ENCODE results near the gene CATSPER1. TPM values are rescaled to one million over a fixed set of nuclear protein-coding genes. Genes with fewer than 3 reads are reported as not detected.

Gene CATSPER1
- total and polyA plus RNA-seq, 2 of the 13 experiments (the other 11 are each of a cell fraction or from before 2014, with no cell fraction given), result 0.17 TPM; not detected in 1

DNA sequence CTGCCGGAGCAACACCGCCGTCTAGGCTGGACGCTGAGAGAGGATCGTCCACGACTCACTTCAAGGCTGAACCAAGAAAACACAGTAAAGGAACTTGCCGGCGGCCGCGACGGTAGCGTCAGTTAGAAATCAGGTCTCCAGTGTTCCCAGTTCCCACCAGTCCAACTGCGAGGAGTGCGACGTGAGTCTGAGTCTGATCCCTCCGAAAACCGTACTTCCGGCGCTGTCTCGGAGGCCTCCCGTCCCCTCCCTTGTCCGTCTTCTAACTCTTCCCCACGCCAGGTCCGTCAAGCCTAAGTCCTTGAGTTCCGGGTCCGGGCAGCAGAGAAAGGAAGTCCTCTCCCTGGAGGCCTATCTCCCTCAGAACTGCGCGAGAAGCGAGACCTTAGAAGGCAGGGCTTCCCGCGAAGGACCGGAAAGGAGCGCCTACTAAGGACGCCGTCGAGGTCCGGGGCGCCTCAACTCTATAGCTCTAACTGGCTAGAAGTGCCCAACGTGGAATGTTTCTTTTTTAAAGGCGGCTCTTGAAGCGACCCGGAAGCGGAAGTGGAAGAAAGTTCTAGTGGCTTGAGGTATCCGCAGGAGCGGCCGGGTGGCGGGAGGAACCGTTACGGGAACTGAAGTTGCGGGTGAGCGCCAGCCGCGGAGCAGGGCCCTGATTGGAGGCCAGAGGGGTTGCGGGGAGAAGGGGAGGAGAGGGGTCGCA lies 24.2 kb downstream of the CATSPER1 start, which contains the start of the genes BANF1 and EIF1AD (continued):
- TF ChIP-seq, protein P1, sequence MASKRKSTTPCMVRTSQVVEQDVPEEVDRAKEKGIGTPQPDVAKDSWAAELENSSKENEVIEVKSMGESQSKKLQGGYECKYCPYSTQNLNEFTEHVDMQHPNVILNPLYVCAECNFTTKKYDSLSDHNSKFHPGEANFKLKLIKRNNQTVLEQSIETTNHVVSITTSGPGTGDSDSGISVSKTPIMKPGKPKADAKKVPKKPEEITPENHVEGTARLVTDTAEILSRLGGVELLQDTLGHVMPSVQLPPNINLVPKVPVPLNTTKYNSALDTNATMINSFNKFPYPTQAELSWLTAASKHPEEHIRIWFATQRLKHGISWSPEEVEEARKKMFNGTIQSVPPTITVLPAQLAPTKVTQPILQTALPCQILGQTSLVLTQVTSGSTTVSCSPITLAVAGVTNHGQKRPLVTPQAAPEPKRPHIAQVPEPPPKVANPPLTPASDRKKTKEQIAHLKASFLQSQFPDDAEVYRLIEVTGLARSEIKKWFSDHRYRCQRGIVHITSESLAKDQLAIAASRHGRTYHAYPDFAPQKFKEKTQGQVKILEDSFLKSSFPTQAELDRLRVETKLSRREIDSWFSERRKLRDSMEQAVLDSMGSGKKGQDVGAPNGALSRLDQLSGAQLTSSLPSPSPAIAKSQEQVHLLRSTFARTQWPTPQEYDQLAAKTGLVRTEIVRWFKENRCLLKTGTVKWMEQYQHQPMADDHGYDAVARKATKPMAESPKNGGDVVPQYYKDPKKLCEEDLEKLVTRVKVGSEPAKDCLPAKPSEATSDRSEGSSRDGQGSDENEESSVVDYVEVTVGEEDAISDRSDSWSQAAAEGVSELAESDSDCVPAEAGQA (IDR thresholded peaks at IDR 0.05; ENCODE audit: low read depth), result peak; percentile 81; the same call in 1 of the 2 replicates
- TF ChIP-seq, protein P1 (CRISPR knock-in tag; IDR thresholded peaks at IDR 0.05; ENCODE audit: borderline replicate concordance), result no peak
- no peak for TF ChIP-seq RAD51 (IDR thresholded peaks at IDR 0.05; ENCODE audit: borderline replicate concordance)
- peak; percentile 85; the same call in 1 of the 2 replicates for TF ChIP-seq ZZZ3 (CRISPR knock-in tag; IDR thresholded peaks at IDR 0.05; ENCODE audit: borderline replicate concordance)
- TF ChIP-seq YEATS2 (CRISPR knock-in tag; IDR thresholded peaks at IDR 0.05; ENCODE audit: borderline replicate concordance), result peak; percentile 97
- peak; percentile 59; the same call in 1 of the 2 replicates for TF ChIP-seq FOXJ3 (CRISPR knock-in tag; IDR thresholded peaks at IDR 0.05; ENCODE audit: borderline replicate concordance)
- TF ChIP-seq, protein P2, sequence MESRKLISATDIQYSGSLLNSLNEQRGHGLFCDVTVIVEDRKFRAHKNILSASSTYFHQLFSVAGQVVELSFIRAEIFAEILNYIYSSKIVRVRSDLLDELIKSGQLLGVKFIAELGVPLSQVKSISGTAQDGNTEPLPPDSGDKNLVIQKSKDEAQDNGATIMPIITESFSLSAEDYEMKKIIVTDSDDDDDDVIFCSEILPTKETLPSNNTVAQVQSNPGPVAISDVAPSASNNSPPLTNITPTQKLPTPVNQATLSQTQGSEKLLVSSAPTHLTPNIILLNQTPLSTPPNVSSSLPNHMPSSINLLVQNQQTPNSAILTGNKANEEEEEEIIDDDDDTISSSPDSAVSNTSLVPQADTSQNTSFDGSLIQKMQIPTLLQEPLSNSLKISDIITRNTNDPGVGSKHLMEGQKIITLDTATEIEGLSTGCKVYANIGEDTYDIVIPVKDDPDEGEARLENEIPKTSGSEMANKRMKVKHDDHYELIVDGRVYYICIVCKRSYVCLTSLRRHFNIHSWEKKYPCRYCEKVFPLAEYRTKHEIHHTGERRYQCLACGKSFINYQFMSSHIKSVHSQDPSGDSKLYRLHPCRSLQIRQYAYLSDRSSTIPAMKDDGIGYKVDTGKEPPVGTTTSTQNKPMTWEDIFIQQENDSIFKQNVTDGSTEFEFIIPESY (CRISPR knock-in tag; IDR thresholded peaks at IDR 0.05), result peak; percentile 61
- peak; percentile 52; the same call in 1 of the 2 replicates for TF ChIP-seq ARNT2 (CRISPR knock-in tag; IDR thresholded peaks at IDR 0.05; ENCODE audit: low read depth)
- peak; percentile 96 for TF ChIP-seq ZNF761 (CRISPR knock-in tag; conservative IDR thresholded peaks at IDR 0.05)
- TF ChIP-seq, protein P3, sequence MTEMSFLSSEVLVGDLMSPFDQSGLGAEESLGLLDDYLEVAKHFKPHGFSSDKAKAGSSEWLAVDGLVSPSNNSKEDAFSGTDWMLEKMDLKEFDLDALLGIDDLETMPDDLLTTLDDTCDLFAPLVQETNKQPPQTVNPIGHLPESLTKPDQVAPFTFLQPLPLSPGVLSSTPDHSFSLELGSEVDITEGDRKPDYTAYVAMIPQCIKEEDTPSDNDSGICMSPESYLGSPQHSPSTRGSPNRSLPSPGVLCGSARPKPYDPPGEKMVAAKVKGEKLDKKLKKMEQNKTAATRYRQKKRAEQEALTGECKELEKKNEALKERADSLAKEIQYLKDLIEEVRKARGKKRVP (CRISPR knock-in tag; IDR thresholded peaks at IDR 0.05), result peak in 1 of 2 experiments; percentile 37; a peak in 1 of 4 replicates
- TF ChIP-seq NCOA2 (CRISPR knock-in tag; IDR thresholded peaks at IDR 0.05), result peak; percentile 60
- peak; percentile 71 for TF ChIP-seq FOSL2 (CRISPR knock-in tag; IDR thresholded peaks at IDR 0.05)
- TF ChIP-seq SYNCRIP (IDR thresholded peaks at IDR 0.05; ENCODE audit: insufficient read depth, low read depth, low read length), result no peak
- no peak for TF ChIP-seq ZNF33A (CRISPR knock-in tag; IDR thresholded peaks at IDR 0.05; ENCODE audit: borderline replicate concordance)
- peak; percentile 75; the same call in 1 of the 2 replicates for TF ChIP-seq SRY (CRISPR knock-in tag; IDR thresholded peaks at IDR 0.05)
- TF ChIP-seq AHR (CRISPR knock-in tag; IDR thresholded peaks at IDR 0.05), result peak; percentile 91; the same call in 1 of the 2 replicates
- TF ChIP-seq ZNF674 (CRISPR knock-in tag; IDR thresholded peaks at IDR 0.05; ENCODE audit: low read depth), result peak; percentile 67; the same call in 1 of the 2 replicates
- TF ChIP-seq ATF7 (IDR thresholded peaks at IDR 0.05), result no peak
- peak; percentile 78; the same call in 1 of the 2 replicates for TF ChIP-seq ATF7 (CRISPR knock-in tag; IDR thresholded peaks at IDR 0.05)
- no peak for TF ChIP-seq RORA (CRISPR knock-in tag; IDR thresholded peaks at IDR 0.05)
- TF ChIP-seq CEBPG (CRISPR knock-in tag; IDR thresholded peaks at IDR 0.05), result peak; percentile 56
- TF ChIP-seq PITX1 (CRISPR knock-in tag; IDR thresholded peaks at IDR 0.05), result peak; percentile 87
